Liver (tissue), 9 donors: Measurements from ENCODE around the gene MEDAG. TPM values are rescaled to one million over a fixed set of nuclear protein-coding genes. Genes with fewer than 3 reads are reported as not detected.

ENCODE experiments used
- DNase-seq: peaks from one replicate; pipeline ENCODE4 v3.0.0-alpha.2; 2017; ENCODE audit warnings: low spot score
- H3K27ac ChIP-seq, 2 donors: one replicate each; pipeline ENCODE4 v1.7.0; 2013; ENCODE audit warnings: inconsistent platforms in 2 of 2, low read length in 2 of 2, control low read depth in 1 of 2, low read depth in 1 of 2, mild to moderate bottlenecking in 1 of 2
- H3K27me3 ChIP-seq, 4 donors: one replicate each; pipeline versions ENCODE4 v1.6.1 to v1.7.0; 2013; ENCODE audit warnings: low read length in 3 of 4, inconsistent platforms in 1 of 4, mild to moderate bottlenecking in 1 of 4, moderate library complexity in 1 of 4; ENCODE audit not compliant: control insufficient read depth in 4 of 4, insufficient read depth in 4 of 4
- H3K36me3 ChIP-seq, 4 donors: one replicate each; pipeline versions ENCODE4 v1.6.1 to v1.7.0; 2013; ENCODE audit warnings: low read length in 3 of 4, mild to moderate bottlenecking in 3 of 4, low read depth in 1 of 4, moderate library complexity in 1 of 4; ENCODE audit not compliant: control insufficient read depth in 4 of 4, insufficient read depth in 3 of 4
- H3K4me1 ChIP-seq, 4 donors: one replicate each; pipeline versions ENCODE4 v1.6.1 to v1.7.0; 2013; ENCODE audit warnings: low read length in 3 of 4, mild to moderate bottlenecking in 3 of 4, moderate library complexity in 1 of 4; ENCODE audit not compliant: control insufficient read depth in 4 of 4, insufficient read depth in 4 of 4
- H3K4me3 ChIP-seq, 3 donors: one replicate each; pipeline versions ENCODE4 v1.6.1 to v1.7.0; 2013; ENCODE audit warnings: low read length in 3 of 3, control low read depth in 1 of 3, low read depth in 1 of 3, mild to moderate bottlenecking in 1 of 3
- H3K9ac ChIP-seq, 2 donors: one replicate each; pipeline ENCODE4 v1.7.0; 2013; ENCODE audit warnings: low read length in 2 of 2, mild to moderate bottlenecking in 2 of 2, moderate library complexity in 2 of 2, control low read depth in 1 of 2, low read depth in 1 of 2
- H3K9me3 ChIP-seq, 4 donors: one replicate each; pipeline versions ENCODE4 v1.6.1 to v1.7.0; 2013; ENCODE audit warnings: low read length in 3 of 4; ENCODE audit not compliant: control insufficient read depth in 4 of 4
- CTCF ChIP-seq: fragments of 150-350 bp; IDR thresholded peaks from 2 replicates; pipeline ENCODE4 v1.5.1; 2017; ENCODE audit warnings: improper control_type of control experiment, low read depth, low read length; ENCODE audit not compliant: missing input control
- EGR1 ChIP-seq, 2 donors: IDR thresholded peaks; 2 replicates each; pipeline ENCODE4 v1.6.1; 2016 to 2018; ENCODE audit warnings: antibody characterized with exemption in 2 of 2, low read depth in 2 of 2
- FOXA1 ChIP-seq: IDR thresholded peaks from 2 replicates; pipeline ENCODE4 v1.6.1; 2016; ENCODE audit warnings: antibody characterized with exemption
- FOXA2 ChIP-seq: IDR thresholded peaks from 2 replicates; pipeline ENCODE4 v1.6.1; 2016; ENCODE audit warnings: antibody characterized with exemption
- GABPA ChIP-seq, 2 donors: IDR thresholded peaks in 1 of 2; conservative IDR thresholded peaks in 1 of 2; 2 replicates each; pipeline ENCODE4 v1.6.1; 2016; ENCODE audit warnings: antibody characterized with exemption in 2 of 2, mild to moderate bottlenecking in 1 of 2, moderate library complexity in 1 of 2
- HNF4A ChIP-seq, 2 donors: conservative IDR thresholded peaks; 2 replicates each; pipeline ENCODE4 v1.6.1; 2016; ENCODE audit warnings: antibody characterized with exemption in 2 of 2, mild to moderate bottlenecking in 2 of 2
- HNF4G ChIP-seq: IDR thresholded peaks from 2 replicates; pipeline ENCODE4 v1.6.1; 2016; ENCODE audit warnings: antibody characterized with exemption
- JUND ChIP-seq, 2 donors: IDR thresholded peaks; 2 replicates each; pipeline ENCODE4 v1.6.1; 2016; ENCODE audit warnings: antibody characterized with exemption in 2 of 2
- MAX ChIP-seq: IDR thresholded peaks from 2 replicates; pipeline ENCODE4 v1.6.1; 2016; ENCODE audit warnings: antibody characterized with exemption
- NR2F2 ChIP-seq: IDR thresholded peaks from 2 replicates; pipeline ENCODE4 v1.6.1; 2016; ENCODE audit warnings: antibody characterized with exemption
- RAD21 ChIP-seq, 2 donors: IDR thresholded peaks; 2 replicates each; pipeline ENCODE4 v1.6.1; 2016; ENCODE audit warnings: antibody characterized with exemption in 2 of 2, mild to moderate bottlenecking in 2 of 2
- RXRA ChIP-seq, 2 donors: IDR thresholded peaks; 2 replicates each; pipeline ENCODE4 v1.6.1; 2017 to 2018; ENCODE audit warnings: antibody characterized with exemption in 2 of 2, mild to moderate bottlenecking in 1 of 2
- SP1 ChIP-seq: IDR thresholded peaks from 2 replicates; pipeline ENCODE4 v1.6.1; 2018; ENCODE audit warnings: antibody characterized with exemption, mild to moderate bottlenecking
- TAF1 ChIP-seq: conservative IDR thresholded peaks from 2 replicates; pipeline ENCODE4 v1.6.1; 2016; ENCODE audit warnings: antibody characterized with exemption, mild to moderate bottlenecking
- YY1 ChIP-seq: IDR thresholded peaks from 2 replicates; pipeline ENCODE4 v1.6.1; 2016; ENCODE audit warnings: antibody characterized with exemption, mild to moderate bottlenecking
- ZBTB33 ChIP-seq: IDR thresholded peaks from 2 replicates; pipeline ENCODE4 v1.6.1; 2016; ENCODE audit warnings: antibody characterized with exemption
- WGBS: extraction: QIAGEN DNeasy Blood & Tissue Kit; methylation state at CpG from one replicate; pipeline ENCODE4 v1.1.7; 2013; 5-methylcytosine and 5-hydroxymethylcytosine counted together
- polyA plus RNA-seq, 2 donors: library from polyadenylated mRNA; stranded (reverse) in 1 of 2; unstranded in 1 of 2; fragments of 200-250 nt in 1 of 2; fragments of >200 nt in 1 of 2; fragmentation: Nextera tagmentation in 1 of 2; extraction: Ambion mirVana in 1 of 2; gene quantifications; one replicate each; pipeline versions ENCODE4 v1.2.1 to v1.2.3, GENCODE V29; 2013 to 2015
- total RNA-seq, 2 donors: library from RNA; depleted of rRNA; stranded (reverse); fragments of >200 nt; gene quantifications; one replicate each; pipeline ENCODE4 v1.2.3, GENCODE V29; 2014
- TF ChIP-seq, protein P1 (sequence below): IDR thresholded peaks from 2 replicates; pipeline ENCODE4 v1.6.1; 2016; ENCODE audit warnings: antibody characterized with exemption
- TF ChIP-seq, protein P2 (sequence below): IDR thresholded peaks from 2 replicates; pipeline ENCODE4 v1.6.1; 2016; ENCODE audit warnings: antibody characterized with exemption, mild to moderate bottlenecking
- donor health status: healthy.
- donor health status: healthy.
- donor health status: healthy.
- donor health status: healthy.
- donor health status: healthy.

The MEDAG gene
- total and polyA plus RNA-seq, 4 donors: 0.05 to 0.50 (median 0.27) TPM

DNA sequence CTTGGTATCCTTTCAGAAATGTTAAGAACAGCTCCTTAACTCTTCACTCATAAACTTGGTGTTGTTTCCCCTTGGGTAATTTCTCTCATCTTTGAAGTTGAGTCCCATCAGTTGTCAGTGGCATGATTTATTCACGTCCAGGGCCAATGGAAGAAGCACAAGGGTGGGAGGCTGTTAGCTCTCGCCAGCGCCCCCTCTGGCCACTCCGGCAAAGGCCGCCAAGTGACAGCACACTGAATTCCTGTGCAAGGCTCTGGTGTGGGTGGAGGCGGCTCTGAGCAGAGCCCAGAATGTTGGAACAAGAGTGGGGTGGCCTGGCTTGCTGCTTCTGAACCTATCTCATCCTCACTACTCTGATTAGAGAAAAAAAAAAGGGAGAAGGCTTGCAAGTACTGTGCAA is 13.1 kb upstream of the MEDAG start:
- TF ChIP-seq NR2F2 (no peak), CTCF (no peak), RXRA (IDR thresholded peaks at IDR 0.05) (no peak), RAD21 (IDR thresholded peaks at IDR 0.05) (no peak), FOXA1 (no peak), SP1 (no peak), FOXA2 (no peak), EGR1 (IDR thresholded peaks at IDR 0.05; ENCODE audit: low read depth in 2 of 2) (no peak), JUND (IDR thresholded peaks at IDR 0.05) (no peak)
- no peak overlapping the region for H3K4me3 ChIP-seq
- peaks cover 0 to 4% (median 0%) of the 10 kb centered on the region in 4 donors for H3K9me3 ChIP-seq
- H3K36me3 ChIP-seq: no peaks in the 10 kb centered on the region
- H3K27ac ChIP-seq: no peak overlapping the region
- no peak overlapping the region for H3K9ac ChIP-seq
- WGBS: 32% methylated on average over 6 of the region's 6 CpGs
- H3K27me3 ChIP-seq: no peaks in the 10 kb centered on the region
- no peaks in the 10 kb centered on the region for H3K4me1 ChIP-seq
- no peak for DNase-seq

GRCh38 chr13:30895773-30896172 is 10.3 kb upstream of the MEDAG start:
- Histone ChIP-seq H3K4me3 (no peak overlapping the region), H3K36me3 (no peaks in the 10 kb centered on the region), H3K9ac (no peak overlapping the region), H3K4me1 (no peaks in the 10 kb centered on the region), H3K9me3 (no peaks in the 10 kb centered on the region), H3K27me3 (peaks cover 0 to 4% (median under 1%) of the 10 kb centered on the region in 4 donors), H3K27ac (no peak overlapping the region)
- WGBS: 80% methylated on average over 4 of the region's 4 CpGs
- no peak for TF ChIP-seq FOXA1
- no peak for TF ChIP-seq GABPA (IDR thresholded peaks at IDR 0.05 in 1 of 2, conservative IDR thresholded peaks at IDR 0.05 in 1 of 2)
- TF ChIP-seq HNF4G: no peak
- TF ChIP-seq YY1: no peak
- TF ChIP-seq NR2F2: no peak
- TF ChIP-seq, protein P1, sequence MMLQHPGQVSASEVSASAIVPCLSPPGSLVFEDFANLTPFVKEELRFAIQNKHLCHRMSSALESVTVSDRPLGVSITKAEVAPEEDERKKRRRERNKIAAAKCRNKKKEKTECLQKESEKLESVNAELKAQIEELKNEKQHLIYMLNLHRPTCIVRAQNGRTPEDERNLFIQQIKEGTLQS: no peak
- TF ChIP-seq FOXA2: no peak
- TF ChIP-seq EGR1 (IDR thresholded peaks at IDR 0.05; ENCODE audit: low read depth in 2 of 2): no peak
- TF ChIP-seq TAF1: no peak
- no peak for TF ChIP-seq MAX
- no peak for TF ChIP-seq CTCF
- no peak for TF ChIP-seq RXRA (IDR thresholded peaks at IDR 0.05)
- no peak for TF ChIP-seq ZBTB33
- TF ChIP-seq, protein P2, sequence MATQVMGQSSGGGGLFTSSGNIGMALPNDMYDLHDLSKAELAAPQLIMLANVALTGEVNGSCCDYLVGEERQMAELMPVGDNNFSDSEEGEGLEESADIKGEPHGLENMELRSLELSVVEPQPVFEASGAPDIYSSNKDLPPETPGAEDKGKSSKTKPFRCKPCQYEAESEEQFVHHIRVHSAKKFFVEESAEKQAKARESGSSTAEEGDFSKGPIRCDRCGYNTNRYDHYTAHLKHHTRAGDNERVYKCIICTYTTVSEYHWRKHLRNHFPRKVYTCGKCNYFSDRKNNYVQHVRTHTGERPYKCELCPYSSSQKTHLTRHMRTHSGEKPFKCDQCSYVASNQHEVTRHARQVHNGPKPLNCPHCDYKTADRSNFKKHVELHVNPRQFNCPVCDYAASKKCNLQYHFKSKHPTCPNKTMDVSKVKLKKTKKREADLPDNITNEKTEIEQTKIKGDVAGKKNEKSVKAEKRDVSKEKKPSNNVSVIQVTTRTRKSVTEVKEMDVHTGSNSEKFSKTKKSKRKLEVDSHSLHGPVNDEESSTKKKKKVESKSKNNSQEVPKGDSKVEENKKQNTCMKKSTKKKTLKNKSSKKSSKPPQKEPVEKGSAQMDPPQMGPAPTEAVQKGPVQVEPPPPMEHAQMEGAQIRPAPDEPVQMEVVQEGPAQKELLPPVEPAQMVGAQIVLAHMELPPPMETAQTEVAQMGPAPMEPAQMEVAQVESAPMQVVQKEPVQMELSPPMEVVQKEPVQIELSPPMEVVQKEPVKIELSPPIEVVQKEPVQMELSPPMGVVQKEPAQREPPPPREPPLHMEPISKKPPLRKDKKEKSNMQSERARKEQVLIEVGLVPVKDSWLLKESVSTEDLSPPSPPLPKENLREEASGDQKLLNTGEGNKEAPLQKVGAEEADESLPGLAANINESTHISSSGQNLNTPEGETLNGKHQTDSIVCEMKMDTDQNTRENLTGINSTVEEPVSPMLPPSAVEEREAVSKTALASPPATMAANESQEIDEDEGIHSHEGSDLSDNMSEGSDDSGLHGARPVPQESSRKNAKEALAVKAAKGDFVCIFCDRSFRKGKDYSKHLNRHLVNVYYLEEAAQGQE: no peak
- no peak for TF ChIP-seq JUND (IDR thresholded peaks at IDR 0.05)
- TF ChIP-seq SP1: no peak
- TF ChIP-seq HNF4A (conservative IDR thresholded peaks at IDR 0.05): no peak
- no peak for TF ChIP-seq RAD21 (IDR thresholded peaks at IDR 0.05)
- no peak for DNase-seq
